ENCODE results near the gene SSU72.

Gene SSU72

DNA sequence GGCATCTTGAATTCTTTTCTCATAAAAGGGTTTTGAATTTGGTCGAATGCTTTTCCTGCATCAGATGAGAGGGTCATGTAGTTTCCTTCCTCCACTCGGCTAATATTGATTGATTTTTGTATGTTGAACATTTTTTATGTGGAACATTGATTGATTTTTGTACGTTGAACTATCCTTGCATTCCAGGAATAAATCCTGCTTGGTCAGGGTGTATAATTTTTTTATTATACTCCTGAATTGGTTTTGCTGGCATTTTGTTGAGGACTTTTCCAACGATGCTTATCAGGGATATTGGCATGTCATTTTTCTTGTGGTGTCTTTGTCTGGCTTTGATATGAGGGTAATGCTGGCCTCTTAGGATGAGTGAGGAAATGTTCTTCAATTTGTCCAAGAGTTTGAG is 42.7 kb downstream of the SSU72 start:
- no peak overlapping the region for H3K4me3 ChIP-seq (ENCODE audit: insufficient read depth, low read length, poor library complexity, severe bottlenecking)
- no peak overlapping the region for H2AFZ ChIP-seq (ENCODE audit: low read depth, low read length, severe bottlenecking)
- H3K9ac ChIP-seq (ENCODE audit: low read length): no peak overlapping the region
- H3K36me3 ChIP-seq (ENCODE audit: low read length): no peaks in the 10 kb centered on the region
- no peak overlapping the region for H3K4me2 ChIP-seq (ENCODE audit: low read depth, low read length, poor library complexity, severe bottlenecking)
- H3F3A ChIP-seq (ENCODE audit: insufficient read depth): no peaks in the 10 kb centered on the region; the same call in 1 of the 2 replicates
- no peaks in the 10 kb centered on the region for H3K9me3 ChIP-seq (ENCODE audit: insufficient read depth, low read length)
- H4K20me1 ChIP-seq (ENCODE audit: low read depth, low read length): no peaks in the 10 kb centered on the region
- H3K9me2 ChIP-seq (replicated peaks; ENCODE audit: insufficient read depth, low read length): no peaks in the 10 kb centered on the region
- H3K27me3 ChIP-seq (ENCODE audit: low read length): no peaks in the 10 kb centered on the region
- no peaks in the 10 kb centered on the region for H3K79me2 ChIP-seq (ENCODE audit: insufficient read depth, low read length)
- no peak overlapping the region for H3K27ac ChIP-seq (ENCODE audit: low read depth, low read length)
- no peak for TF ChIP-seq EZH2phosphoT487 (conservative IDR thresholded peaks at IDR 0.05; ENCODE audit: low read length)
- TF ChIP-seq, protein P1, sequence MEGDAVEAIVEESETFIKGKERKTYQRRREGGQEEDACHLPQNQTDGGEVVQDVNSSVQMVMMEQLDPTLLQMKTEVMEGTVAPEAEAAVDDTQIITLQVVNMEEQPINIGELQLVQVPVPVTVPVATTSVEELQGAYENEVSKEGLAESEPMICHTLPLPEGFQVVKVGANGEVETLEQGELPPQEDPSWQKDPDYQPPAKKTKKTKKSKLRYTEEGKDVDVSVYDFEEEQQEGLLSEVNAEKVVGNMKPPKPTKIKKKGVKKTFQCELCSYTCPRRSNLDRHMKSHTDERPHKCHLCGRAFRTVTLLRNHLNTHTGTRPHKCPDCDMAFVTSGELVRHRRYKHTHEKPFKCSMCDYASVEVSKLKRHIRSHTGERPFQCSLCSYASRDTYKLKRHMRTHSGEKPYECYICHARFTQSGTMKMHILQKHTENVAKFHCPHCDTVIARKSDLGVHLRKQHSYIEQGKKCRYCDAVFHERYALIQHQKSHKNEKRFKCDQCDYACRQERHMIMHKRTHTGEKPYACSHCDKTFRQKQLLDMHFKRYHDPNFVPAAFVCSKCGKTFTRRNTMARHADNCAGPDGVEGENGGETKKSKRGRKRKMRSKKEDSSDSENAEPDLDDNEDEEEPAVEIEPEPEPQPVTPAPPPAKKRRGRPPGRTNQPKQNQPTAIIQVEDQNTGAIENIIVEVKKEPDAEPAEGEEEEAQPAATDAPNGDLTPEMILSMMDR (IDR thresholded peaks at IDR 0.05; ENCODE audit: insufficient read depth, low read length, poor library complexity, severe bottlenecking): no peak

GRCh38 chr1:1529936-1530335 is 44.7 kb downstream of the SSU72 start:
- Histone ChIP-seq H3K9me3 (ENCODE audit: insufficient read depth, low read length) (no peaks in the 10 kb centered on the region), H3K36me3 (ENCODE audit: low read length) (no peaks in the 10 kb centered on the region), H3K9me2 (replicated peaks; ENCODE audit: insufficient read depth, low read length) (no peaks in the 10 kb centered on the region), H3K4me2 (ENCODE audit: low read depth, low read length, poor library complexity, severe bottlenecking) (no peak overlapping the region), H2AFZ (ENCODE audit: low read depth, low read length, severe bottlenecking) (no peak overlapping the region), H3K4me3 (ENCODE audit: insufficient read depth, low read length, poor library complexity, severe bottlenecking) (no peak overlapping the region), H3K27me3 (ENCODE audit: low read length) (no peaks in the 10 kb centered on the region), H3K9ac (ENCODE audit: low read length) (no peak overlapping the region), H3K27ac (ENCODE audit: low read depth, low read length) (no peak overlapping the region), H3F3A (ENCODE audit: insufficient read depth) (no peaks in the 10 kb centered on the region; the same call in 1 of the 2 replicates), H4K20me1 (ENCODE audit: low read depth, low read length) (no peaks in the 10 kb centered on the region), H3K79me2 (ENCODE audit: insufficient read depth, low read length) (no peaks in the 10 kb centered on the region)
- TF ChIP-seq EZH2phosphoT487 (conservative IDR thresholded peaks at IDR 0.05; ENCODE audit: low read length): no peak
- TF ChIP-seq, protein P1 (IDR thresholded peaks at IDR 0.05; ENCODE audit: insufficient read depth, low read length, poor library complexity, severe bottlenecking): no peak

GRCh38 chr1:1529321-1529720 is 45.3 kb downstream of the SSU72 start:
- H3K9me2 ChIP-seq (replicated peaks; ENCODE audit: insufficient read depth, low read length): no peaks in the 10 kb centered on the region
- H3K36me3 ChIP-seq (ENCODE audit: low read length): no peaks in the 10 kb centered on the region
- no peaks in the 10 kb centered on the region for H3K27me3 ChIP-seq (ENCODE audit: low read length)
- H4K20me1 ChIP-seq (ENCODE audit: low read depth, low read length): no peaks in the 10 kb centered on the region
- no peak overlapping the region for H2AFZ ChIP-seq (ENCODE audit: low read depth, low read length, severe bottlenecking)
- H3K4me3 ChIP-seq (ENCODE audit: insufficient read depth, low read length, poor library complexity, severe bottlenecking): no peak overlapping the region
- H3K79me2 ChIP-seq (ENCODE audit: insufficient read depth, low read length): no peaks in the 10 kb centered on the region
- TF ChIP-seq EZH2phosphoT487 (conservative IDR thresholded peaks at IDR 0.05; ENCODE audit: low read length): no peak
- TF ChIP-seq, protein P1 (IDR thresholded peaks at IDR 0.05; ENCODE audit: insufficient read depth, low read length, poor library complexity, severe bottlenecking): no peak
- H3K9ac ChIP-seq (ENCODE audit: low read length): no peak overlapping the region
- no peaks in the 10 kb centered on the region; the same call in 1 of the 2 replicates for H3F3A ChIP-seq (ENCODE audit: insufficient read depth)
- H3K27ac ChIP-seq (ENCODE audit: low read depth, low read length): no peak overlapping the region
- H3K9me3 ChIP-seq (ENCODE audit: insufficient read depth, low read length): no peaks in the 10 kb centered on the region
- no peak overlapping the region for H3K4me2 ChIP-seq (ENCODE audit: low read depth, low read length, poor library complexity, severe bottlenecking)
